GM21786 (cell line): ENCODE results near the gene VCAN.

Source experiments
- ATAC-seq: cut with Tn5 transposase; IDR thresholded peaks from one replicate; pipeline ENCODE4 v1.9.1; 2021; ENCODE audit not compliant: unreplicated experiment

The VCAN gene

DNA sequence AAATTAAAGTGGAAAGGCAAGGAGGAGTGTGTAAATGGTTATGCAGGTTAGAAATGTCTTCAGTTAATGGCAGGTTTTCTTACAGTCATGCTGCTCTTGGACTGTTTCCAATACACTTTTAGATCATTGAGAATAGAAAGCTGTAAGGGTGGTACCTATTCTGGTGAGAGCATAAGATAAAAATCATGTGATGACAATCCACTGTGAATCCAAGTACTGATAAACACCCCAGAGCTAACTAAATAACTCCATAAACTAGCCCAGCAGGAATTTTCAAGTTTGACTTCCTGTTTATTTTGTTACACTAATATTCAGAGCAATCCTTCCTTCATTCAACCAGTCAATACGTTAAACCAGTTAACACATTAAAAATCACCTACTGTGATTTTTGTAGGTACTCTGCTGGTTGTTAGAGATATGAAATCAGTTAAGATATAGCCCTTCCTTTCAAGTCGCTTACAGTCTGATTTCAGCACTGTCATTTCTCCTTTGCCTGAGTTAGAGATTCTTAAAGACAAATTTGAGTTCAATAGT lies 22.6 kb downstream of the VCAN start:
- ATAC-seq, result no peak

DNA sequence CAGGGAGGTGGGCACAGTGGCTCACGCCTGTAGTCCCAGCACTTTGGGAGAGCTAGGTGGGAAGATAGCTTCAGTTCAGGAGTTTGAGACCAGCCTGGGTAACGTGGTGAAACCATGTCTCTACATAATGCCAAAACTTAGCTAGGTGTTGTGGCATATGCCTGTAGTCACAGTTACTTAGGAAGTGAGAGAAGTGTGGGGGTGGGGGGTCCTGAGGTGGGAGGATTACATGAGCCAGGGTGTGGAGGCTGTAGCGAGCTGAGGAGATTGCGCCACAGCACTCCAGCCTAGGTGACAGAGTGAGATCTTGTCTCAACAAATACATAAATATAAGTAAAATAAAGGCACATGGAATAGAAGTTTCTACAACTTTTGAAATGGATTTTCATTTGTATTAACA lies 23.1 kb downstream of the VCAN start:
- no peak for ATAC-seq

DNA sequence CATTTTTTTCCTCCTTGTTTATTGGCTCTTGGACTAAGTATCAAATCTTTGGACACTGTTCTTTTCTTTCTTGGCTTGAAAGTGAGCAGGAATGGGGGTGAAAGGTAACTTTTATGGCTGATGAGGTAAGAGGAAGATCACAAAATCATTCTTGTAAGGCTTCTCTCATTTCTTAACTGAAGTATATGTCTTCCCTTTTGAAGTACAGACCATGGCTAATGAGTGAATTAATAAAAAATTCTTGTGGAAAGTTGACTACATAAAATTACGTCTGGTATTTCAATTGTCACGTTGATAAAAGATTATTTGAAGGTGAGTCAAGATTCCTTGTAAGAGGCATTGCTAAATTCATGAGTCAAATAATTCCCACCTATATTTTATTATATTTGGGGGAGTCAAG lies 25.1 kb downstream of the VCAN start:
- ATAC-seq, result no peak

DNA sequence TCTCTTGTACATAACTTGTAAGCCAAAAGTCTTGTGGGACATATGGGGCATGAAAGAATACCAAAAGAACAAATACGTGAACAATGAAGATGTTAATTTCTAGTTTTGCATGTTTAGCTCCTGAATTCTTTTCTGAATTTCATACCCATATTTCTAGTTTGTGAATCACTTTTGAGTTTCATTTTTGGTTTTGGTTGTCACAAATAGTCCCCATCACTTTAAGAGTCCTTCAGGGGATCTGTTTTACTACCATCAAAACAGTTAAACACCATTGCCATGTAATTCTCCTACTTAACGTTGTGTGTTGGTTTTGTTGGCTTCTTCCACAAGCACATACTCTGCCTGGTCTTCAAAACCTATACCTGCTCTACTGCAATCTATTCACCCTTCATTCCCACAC lies 27.0 kb downstream of the VCAN start:
- peak; percentile 64 for ATAC-seq

DNA sequence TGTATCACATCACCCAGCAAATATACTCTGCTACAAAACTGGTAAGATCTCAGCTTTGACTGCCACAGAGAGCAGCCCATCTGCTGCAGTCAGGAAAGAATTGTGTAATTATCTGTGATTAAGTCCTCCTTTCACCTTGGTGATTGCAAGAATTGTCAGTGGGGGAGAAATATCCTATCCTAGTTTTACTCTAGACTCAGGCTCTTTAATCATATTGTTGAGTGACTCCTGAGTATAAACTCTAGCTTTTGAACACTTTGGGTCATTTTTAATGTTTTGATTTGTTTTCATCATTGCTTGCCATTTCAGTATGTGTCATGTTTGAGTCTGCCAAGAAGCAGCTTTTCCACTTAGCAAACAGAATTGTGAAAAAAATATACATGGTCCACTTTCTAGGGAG lies 32.1 kb downstream of the VCAN start:
- no peak for ATAC-seq

DNA sequence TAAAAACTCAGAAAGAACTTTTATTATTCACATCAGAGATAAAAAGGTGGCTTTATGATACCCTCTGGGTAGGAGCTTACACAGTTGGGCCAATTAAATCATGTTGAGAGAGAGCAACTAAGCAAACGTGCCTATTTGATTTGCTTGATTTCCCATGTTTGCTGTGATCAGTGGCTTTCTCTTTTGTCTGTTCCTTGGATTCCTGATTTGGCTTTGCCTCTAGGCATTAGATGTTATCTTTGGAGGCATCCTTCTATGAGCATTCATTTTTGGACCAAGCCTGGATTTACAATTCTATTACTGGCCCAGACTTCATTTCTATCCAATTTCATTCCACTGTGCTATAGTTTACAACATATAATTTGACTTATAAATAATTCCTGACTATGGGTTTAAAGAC lies 35.9 kb downstream of the VCAN start:
- ATAC-seq, result no peak

DNA sequence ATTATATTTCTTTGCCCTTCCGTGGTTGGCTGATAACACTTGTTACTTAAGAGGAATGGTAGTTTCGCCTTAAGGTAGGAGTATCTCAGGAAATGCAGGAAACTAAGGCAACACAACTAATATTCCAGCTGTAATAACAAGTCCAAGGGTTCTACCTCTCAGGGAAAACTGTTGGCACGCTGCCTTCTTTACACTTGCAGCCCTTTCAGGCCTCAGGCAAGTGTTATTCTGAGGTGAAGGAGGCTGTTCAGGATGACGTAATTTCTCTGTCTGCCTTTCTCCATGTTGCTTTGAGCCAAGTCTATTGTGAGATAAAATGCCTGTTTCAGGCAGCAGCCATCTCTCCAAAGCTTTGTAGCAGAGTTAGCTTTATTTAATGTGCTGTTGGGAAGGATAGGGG lies 38.0 kb downstream of the VCAN start:
- no peak for ATAC-seq

DNA sequence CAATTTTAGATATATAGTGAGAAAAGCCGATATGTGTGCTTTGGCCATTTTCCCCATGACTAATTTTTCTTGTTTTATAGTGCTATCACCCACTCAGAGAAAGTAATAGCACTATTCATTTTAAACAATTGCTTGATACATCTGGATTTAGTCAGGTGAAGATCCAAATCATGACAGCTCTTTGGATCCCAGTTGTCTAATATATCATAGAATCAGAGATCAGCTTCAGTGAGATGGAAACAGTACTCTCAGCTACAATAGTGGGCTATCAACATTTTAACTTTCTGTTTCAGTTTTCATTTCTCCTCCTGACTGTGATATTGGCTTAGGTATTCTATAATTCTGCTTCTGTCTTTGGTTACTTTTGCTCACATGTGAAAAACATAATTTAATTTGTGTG lies 38.7 kb downstream of the VCAN start:
- ATAC-seq, result peak; percentile 87

DNA sequence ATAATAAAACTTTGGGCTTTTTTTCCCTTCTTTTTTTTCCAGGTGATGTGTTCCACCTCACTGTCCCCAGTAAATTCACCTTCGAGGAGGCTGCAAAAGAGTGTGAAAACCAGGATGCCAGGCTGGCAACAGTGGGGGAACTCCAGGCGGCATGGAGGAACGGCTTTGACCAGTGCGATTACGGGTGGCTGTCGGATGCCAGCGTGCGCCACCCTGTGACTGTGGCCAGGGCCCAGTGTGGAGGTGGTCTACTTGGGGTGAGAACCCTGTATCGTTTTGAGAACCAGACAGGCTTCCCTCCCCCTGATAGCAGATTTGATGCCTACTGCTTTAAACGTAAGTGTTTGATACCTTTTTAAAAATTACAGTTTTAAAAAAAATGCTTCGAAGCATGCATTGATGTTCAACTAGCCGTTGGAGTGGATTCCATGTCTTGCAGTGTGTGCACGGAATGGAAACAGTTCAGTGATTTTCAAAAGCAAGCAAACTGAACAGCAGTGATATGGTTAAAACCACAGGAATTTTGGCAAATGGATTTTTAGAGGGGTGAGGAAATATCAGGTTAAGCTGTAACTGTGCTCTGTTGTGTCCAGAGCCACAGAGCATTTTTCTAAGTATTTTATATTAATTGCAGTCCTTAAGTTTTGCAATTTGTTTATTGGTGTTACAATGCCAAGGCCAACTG lies 40.7 kb downstream of the VCAN start:
- no peak for ATAC-seq

DNA sequence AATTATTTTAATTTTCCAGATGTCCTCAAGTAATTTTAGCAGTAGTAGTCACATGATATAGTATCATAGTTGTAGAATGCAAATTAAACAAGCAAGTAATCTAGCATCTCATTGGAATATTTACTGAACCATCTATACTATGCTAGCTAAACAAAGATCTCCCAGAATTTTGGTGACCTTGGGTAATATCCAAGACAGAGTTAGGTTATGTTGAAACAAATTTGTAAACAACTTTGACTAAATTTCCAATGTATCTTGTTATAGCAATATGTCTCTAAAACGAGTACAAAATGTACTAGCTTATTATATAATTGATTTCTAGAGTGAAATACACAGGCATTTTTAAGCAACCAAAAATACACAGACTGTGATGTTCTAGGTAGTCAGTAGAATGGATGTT lies 41.5 kb downstream of the VCAN start:
- no peak for ATAC-seq

DNA sequence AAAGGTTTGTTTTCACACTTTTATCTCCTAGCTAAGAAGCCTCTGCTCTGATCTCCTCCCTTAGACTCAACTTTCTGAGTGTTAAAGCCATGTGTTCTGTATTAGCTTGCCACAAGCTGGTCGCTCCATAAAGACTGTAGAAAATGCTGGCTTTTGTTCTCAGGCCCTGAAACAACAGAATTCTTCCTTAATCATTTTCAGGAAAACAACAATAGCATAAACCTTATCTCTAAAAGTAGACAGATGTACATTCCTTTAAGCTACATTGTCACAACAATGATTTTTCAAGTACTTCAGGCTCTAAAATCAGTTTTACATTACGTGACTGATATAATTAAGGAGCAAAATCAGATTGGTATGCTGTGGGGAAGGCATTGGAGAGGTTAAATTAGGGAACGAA lies 41.9 kb downstream of the VCAN start:
- no peak for ATAC-seq

DNA sequence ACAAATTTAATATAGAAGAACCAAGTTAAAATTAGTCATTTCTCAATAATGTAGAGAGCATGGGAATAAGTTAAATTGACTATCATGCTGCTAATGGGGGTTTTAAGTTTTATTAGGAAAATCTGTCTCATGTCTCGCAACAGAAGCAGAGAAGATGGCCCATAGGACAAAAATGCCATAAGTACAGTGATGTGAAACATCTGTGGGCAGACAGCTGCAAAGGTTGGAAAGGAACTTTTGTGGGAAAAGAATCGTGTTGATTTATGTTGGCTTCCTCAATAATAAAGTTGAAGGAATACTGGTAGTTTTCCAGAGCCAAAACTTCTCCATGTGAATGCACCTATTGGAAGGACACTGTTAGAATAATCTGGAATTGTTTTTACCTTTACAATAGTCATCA lies 44.8 kb downstream of the VCAN start:
- ATAC-seq, result no peak

DNA sequence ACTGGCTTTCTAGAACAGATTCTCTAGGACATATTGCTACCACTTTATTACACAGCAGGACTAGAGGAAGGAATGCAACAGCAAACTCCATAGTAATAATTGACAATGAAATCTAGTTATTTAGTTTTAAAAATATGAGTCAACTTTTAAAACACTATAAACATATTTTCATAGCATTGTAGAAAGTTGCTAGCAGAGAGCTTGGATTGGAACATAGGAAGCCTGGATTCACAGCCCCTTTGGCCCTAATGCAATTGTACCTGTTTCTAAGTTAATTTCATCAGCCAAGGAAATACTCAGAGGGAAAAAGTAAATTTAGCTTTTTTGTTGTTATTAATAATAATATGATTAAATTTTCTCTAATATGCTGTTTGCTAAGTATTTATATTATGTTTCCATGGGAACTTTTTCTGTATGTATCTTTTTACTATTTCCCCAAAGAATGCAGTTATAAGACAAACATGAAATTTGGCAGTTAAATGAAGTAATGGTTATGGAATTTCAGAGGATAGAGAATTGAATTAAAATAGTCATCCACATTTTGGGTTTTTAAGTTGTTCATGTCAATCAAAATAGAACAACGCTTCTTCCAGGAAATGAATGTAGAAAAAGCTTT lies 45.6 kb downstream of the VCAN start:
- no peak for ATAC-seq

DNA sequence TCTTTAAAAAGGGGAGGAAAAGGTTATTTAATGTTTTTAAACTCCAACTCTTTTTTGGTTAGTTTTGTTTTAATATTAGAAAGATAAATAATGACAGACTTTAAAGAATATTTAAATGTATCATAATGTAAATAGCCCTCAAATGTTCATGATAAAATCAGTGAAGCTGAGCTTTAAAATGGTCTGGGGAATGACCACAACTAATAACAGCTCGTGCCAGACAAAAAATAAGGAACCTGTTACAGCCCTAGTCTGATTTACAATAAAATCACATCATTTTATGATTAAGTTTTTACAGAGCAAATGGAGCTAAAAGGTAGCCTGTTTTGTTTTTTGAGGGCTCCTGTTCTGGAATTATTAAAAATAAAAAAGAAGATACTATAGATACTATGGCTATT lies 46.1 kb downstream of the VCAN start:
- no peak for ATAC-seq

DNA sequence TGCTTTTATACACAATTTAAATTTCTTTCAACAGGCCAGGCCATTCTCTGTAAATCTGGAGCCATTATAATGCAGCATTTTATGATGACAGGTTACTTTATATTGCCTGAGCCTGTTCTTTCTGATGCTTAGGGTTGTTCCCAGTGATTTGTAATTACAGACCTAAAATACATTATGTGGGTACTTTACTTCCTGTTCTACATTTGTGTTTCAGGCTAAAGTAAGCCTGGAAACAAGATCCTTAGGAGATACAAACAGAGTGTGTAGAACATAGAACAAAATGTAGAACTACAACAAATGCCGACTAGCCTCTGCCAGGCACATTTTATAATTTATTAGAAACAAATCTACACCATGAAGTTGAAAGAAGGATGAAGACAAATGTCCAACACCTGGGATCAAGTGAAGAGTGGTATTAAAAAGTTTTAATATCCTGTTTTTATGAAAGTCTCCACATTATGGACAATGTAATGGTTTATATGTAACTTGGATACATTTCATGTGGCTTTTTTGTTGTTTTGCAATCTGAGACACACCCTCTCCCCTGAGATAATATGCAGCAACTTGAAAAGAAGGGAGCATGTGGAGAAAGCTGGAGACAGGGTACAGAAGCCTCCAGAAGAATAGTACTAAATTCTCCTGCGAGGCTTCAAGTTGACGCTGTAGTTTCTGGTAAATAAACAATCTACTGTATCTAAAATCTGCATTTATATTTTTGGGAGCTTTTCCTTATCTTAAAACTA lies 46.9 kb downstream of the VCAN start:
- ATAC-seq, result no peak

DNA sequence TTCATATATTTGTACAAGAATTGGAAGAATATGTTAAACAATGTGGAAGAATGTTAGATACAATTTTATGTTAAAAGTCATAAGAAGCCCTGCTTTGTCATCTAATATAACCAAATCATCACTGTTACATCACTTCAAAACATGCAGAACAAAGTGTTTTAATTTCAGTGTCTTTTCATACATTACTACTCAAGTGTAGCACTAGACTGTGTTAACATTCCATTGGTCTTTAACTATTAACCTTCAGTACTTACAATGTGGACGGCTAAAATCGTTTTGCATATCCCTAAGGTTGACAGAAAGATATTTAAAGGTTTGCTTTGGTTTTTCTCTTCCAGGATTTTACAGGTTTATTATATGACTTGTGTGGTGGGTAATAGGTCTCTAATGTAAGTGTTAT lies 50.9 kb downstream of the VCAN start:
- no peak for ATAC-seq

DNA sequence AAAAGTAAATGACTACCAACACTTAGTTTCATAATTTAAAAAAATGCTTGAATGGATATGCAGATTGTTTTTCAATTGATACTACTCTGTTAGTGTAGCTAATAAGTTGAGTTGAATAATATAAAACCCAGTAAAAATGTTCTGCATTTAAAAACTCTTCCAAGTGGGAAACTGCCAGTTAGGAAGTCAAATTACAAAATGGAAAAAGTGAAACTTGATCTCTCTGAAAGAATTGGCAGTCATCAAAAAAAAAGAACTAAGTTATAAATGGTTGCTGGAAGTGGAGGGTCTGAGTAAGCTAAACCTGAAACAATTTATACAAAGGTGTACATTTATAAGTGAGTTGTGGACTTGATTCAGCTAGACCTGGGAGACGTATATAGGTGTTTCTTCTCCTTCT lies 52.4 kb downstream of the VCAN start:
- no peak for ATAC-seq

DNA sequence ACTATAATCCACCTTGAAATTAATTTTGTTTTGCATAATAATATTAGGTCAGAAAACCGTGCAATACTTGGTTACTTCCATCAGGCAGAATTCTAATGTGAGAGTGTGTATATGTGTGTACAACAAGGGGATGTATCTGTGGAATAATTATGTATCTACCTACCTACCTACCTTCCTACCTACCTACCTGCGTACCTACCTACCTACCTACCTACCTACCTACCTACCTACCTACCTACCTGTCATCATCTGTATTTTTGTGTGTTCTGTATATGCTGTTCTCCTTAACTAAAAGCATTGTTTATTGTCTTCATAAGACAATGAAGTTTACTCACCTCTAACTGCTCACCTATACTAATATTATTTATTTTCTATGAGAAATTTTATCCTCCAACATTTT lies 52.8 kb downstream of the VCAN start:
- no peak for ATAC-seq

DNA sequence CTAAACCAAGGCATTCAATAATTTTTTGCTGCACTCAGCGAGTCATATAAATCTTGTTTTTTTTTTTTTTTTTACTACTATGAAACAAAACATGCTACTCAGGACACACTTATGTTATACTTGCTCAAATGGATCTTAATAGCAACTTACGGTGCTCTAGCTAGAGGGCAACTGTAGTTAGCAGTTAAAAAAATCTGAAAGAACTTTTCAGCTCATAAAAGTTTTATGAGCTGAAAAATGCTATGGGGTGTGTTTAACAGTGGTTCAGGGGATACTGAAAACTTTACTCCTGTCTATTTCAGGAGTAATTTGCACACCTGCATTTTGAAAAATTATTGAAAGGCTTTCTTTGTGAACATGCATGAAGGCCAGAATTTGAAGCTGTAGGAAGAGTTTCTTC lies 53.4 kb downstream of the VCAN start:
- ATAC-seq, result no peak

DNA sequence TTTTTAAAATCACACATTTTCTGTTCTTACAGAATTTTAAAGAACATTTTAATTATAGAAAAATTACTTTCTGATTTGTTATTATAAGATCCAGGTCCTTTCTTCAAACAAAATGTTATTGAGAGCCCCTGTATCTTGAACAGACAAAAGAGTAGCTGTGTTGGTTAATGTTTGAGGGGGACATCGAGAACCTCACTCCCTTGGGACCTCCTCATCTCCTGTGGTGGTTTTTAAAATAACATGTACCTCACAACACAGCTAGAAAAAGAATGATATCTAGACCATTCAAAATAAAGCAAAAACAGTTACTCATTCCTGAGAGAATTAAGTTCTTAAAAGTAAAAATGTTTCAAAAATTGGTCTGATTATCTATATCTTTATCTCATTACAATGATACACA lies 54.7 kb downstream of the VCAN start:
- no peak for ATAC-seq

DNA sequence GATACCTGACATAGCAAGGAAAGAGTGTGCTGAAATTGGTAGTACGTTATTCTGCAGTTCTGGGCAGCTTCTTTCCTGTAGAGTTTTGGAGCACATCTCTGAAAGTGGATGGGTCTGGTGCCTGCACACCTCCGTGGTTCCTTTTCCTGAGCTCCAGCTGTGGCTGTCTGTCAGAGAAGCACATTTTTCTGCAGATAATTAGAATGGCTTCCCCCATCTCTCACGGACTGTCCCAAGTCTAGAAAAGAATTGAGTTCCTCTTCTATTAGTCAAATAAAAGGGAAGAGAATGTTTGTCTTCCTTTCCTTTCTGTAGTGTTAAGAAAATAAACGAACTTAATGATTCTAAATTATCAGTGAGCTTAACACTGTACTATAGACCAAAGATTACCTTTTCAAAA lies 55.7 kb downstream of the VCAN start:
- no peak for ATAC-seq

DNA sequence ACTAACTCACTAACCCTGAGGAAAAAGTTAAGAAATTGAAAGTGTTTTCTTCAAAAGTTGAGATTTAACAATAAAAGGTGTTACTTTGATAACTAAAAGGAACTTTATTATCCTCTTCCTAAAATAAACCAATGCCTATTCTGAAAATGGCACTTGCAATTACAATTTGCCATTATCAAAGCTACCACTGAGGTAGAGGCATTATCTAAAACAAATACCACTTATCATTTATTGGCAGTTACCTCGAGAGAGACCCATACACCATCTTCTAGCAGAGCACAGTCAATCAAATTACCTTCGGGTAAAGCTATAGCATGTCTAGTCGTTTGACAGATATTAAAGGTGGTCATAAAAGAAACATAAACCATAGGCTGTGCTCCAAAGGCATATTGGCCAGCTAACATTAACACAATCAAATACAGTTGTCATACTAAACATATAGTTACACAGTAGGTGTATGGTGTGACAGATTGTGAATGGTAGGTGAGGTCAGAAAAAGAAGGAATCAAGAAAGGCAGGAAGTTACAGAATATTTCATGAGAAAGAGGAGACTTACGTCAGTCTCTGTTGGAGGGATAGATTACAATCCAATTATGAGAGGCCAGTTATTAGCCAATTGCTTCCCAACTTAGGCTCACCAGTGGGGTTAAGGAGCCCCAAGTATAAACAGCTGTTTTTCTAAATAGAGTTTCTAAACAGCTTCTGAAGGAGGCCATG lies 56.3 kb downstream of the VCAN start:
- no peak for ATAC-seq
